Keratinocyte (primary cell): Measurements from ENCODE around the gene KIF1B. TPM values are rescaled to one million over a fixed set of nuclear protein-coding genes. Genes with fewer than 3 reads are reported as not detected.

Source experiments
- DNase-seq: peaks from one replicate; pipeline ENCODE4 v3.0.0-alpha.2; 2011; ENCODE audit warnings: low read depth, missing footprints, low spot score
- FAIRE-seq: peaks from 2 replicates; lab custom pipeline; 2011; peaks lifted over from hg19 to GRCh38; lab: Jason Lieb, UNC
- H2AFZ ChIP-seq: 2 replicates; pipeline ENCODE4 v1.6.0; 2012; ENCODE audit warnings: low read length, control low read depth, inconsistent platforms; ENCODE audit not compliant: control insufficient read depth
- H3K27ac ChIP-seq: 2 replicates; pipeline ENCODE4 v1.5.1; 2011; ENCODE audit warnings: low read length; ENCODE audit not compliant: control insufficient read depth, insufficient read depth
- H3K27me3 ChIP-seq: 3 replicates; pipeline ENCODE4 v1.6.0; 2011; ENCODE audit warnings: low read length; ENCODE audit not compliant: control insufficient read depth, insufficient read depth; ENCODE audit errors: extremely low read depth
- H3K36me3 ChIP-seq, 2 experiments: 2 replicates in 1 of 2; 3 replicates in 1 of 2; pipeline ENCODE4 v1.5.1; 2011; ENCODE audit warnings: low read length in 2 of 2, mild to moderate bottlenecking in 1 of 2; ENCODE audit not compliant: control insufficient read depth in 2 of 2, insufficient read depth in 2 of 2; ENCODE audit errors: extremely low read depth in 1 of 2
- H3K4me1 ChIP-seq: 3 replicates; pipeline ENCODE4 v1.5.1; 2011; ENCODE audit warnings: low read length; ENCODE audit not compliant: control insufficient read depth, insufficient read depth; ENCODE audit errors: extremely low read depth
- H3K4me2 ChIP-seq: 3 replicates; pipeline ENCODE4 v1.6.0; 2011; ENCODE audit warnings: low read depth, low read length; ENCODE audit not compliant: control insufficient read depth, insufficient read depth; ENCODE audit errors: extremely low read depth
- H3K4me3 ChIP-seq, 3 experiments: fragments of 200-600 bp in 1 of 3; sonication (generic) in 1 of 3; 2 replicates in 2 of 3; 3 replicates in 1 of 3; pipeline ENCODE4 v1.5.1; 2011 to 2016; ENCODE audit warnings: low read length in 3 of 3, mild to moderate bottlenecking in 3 of 3, control low read depth in 2 of 3, inconsistent platforms in 1 of 3, low read depth in 1 of 3, mixed read lengths in 1 of 3, mixed run types in 1 of 3, moderate library complexity in 1 of 3; ENCODE audit not compliant: control insufficient read depth in 2 of 3, insufficient read depth in 2 of 3; ENCODE audit errors: extremely low read depth in 1 of 3
- H3K79me2 ChIP-seq: 2 replicates; pipeline ENCODE4 v1.6.0; 2012; ENCODE audit warnings: low read length; ENCODE audit not compliant: control insufficient read depth, insufficient read depth
- H3K9ac ChIP-seq: 3 replicates; pipeline ENCODE4 v1.6.0; 2011; ENCODE audit warnings: low read length; ENCODE audit not compliant: control insufficient read depth, insufficient read depth; ENCODE audit errors: extremely low read depth
- H3K9me1 ChIP-seq: 3 replicates; pipeline ENCODE4 v1.6.0; 2011; ENCODE audit warnings: low read length; ENCODE audit not compliant: control insufficient read depth, insufficient read depth; ENCODE audit errors: extremely low read depth
- H3K9me3 ChIP-seq: 2 replicates; pipeline ENCODE4 v1.5.1; 2012; ENCODE audit warnings: low read depth, low read length; ENCODE audit not compliant: control insufficient read depth
- H4K20me1 ChIP-seq: 3 replicates; pipeline ENCODE4 v1.6.0; 2011; ENCODE audit warnings: low read length; ENCODE audit not compliant: control insufficient read depth, insufficient read depth; ENCODE audit errors: extremely low read depth
- CTCF ChIP-seq, 3 experiments: IDR thresholded peaks in 1 of 3; conservative IDR thresholded peaks in 1 of 3; optimal IDR thresholded peaks in 1 of 3; 2 replicates in 2 of 3; 3 replicates in 1 of 3; pipeline versions ENCODE3 to v1.5.1; 2011; ENCODE audit warnings: low read length in 3 of 3, mild to moderate bottlenecking in 3 of 3, moderate library complexity in 2 of 3, control low read depth in 1 of 3, inconsistent platforms in 1 of 3; ENCODE audit not compliant: insufficient read depth in 2 of 3; ENCODE audit errors: extremely low read depth in 1 of 3
- EZH2 ChIP-seq: IDR thresholded peaks from one replicate; pipeline ENCODE4 v1.6.1; 2012; ENCODE audit warnings: inconsistent platforms, mild to moderate bottlenecking, low read length, moderate library complexity
- dilution Hi-C: fragments of 300-500 bp; cut with MboI; formaldehyde crosslinking; loops from one replicate; pipeline ENCODE4 v1.7.0; 2020; ENCODE audit warnings: low sequenced_read_pairs; ENCODE audit not compliant: extremely low pct_ligation_motif_present
- polyA plus RNA-seq, 5 experiments: library from polyadenylated mRNA; depleted of rRNA in 3 of 5; stranded (reverse) in 3 of 5; stranded (forward) in 1 of 5; unstranded in 1 of 5; fragments of >200 nt; gene quantifications; 1 replicate in 1 of 5; 2 replicates in 3 of 5; 3 replicates in 1 of 5; pipeline versions ENCODE4 v1.2.1 to v1.2.3, GENCODE V29; 2011 to 2012; ENCODE audit warnings: missing spikeins in 2 of 5, low read depth in 1 of 5, low replicate concordance in 1 of 5
- small RNA-seq, 3 experiments: library from RNA; depleted of rRNA; stranded (forward); fragments of <200 nt; gene quantifications; one replicate each; pipeline ENCODE3, GENCODE V24; 2012; ENCODE audit warnings: low read depth in 3 of 3, low replicate concordance in 1 of 3; ENCODE audit not compliant: insufficient read length in 3 of 3

The KIF1B gene
- polyA plus RNA-seq, 1 donor (not counting 4 experiments of a cell fraction or from before 2014, with no cell fraction given) = 15.1 TPM

DNA sequence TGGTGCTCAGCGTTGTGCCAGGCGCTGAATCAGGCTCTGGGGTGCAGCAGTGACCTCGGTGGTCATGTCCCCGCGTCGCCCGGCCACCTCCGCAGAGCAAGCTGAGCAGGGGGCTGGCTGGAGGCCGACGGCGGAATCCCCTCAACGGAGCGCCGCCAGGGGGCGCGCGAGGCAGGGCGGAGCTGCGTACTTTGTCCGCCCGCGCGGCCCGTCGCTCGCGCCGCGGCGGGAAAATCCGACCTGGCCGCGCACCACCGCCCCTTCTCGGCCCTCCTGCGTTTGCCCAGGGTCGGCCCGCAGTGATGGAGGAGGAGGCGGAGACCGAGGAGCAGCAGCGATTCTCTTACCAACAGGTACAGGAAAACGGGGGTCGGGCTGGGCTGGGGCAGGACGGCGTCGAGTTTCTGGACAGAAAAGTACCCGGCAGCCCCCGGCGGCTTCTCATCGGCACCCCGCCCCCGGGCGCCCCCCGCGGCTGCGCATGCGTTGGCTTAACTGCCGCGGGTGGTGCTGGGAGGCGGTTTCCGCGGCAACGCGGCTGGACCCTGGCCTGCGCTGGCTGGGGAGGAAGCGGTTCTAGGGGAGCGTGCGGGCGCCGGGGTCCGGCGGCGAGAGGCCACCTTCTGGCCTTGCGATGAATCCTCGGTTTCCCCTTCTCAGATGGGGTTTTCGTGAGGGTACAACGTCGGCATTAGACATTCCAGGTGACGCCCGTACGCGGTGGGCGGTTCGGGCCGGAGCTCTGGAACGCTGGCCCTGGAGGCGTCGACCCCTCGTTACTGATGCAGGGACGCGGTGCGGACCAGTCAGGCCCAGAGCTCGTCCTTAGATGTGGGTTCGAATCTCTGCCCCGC is 220.1 kb downstream of the KIF1B start, which contains the start of gene CENPS:
Gene CENPS, plus strand, starts transcription at position 218 of the 854 bp plus-strand sequence. Its CDS starts 85 bp downstream, at position 303.
- Histone ChIP-seq H3K9me1 (no peaks in the 10 kb centered on the region), H3K79me2 (peaks cover 10% of the 10 kb centered on the region), H2AFZ (peak within 1 kb of the TSS; percentile 99), H3K9me3 (no peaks in the 10 kb centered on the region), H3K4me1 (peaks cover 12% of the 10 kb centered on the region), H3K4me2 (peak within 1 kb of the TSS; percentile 99), H3K4me3 (peak within 1 kb of the TSS; percentile 72 to 90 (median 80)), H3K27ac (peak within 1 kb of the TSS; percentile 79), H4K20me1 (no peaks in the 10 kb centered on the region), H3K27me3 (no peaks in the 10 kb centered on the region), H3K36me3 (peaks cover 0 to 2% of the 10 kb centered on the region in 2 experiments), H3K9ac (peak within 1 kb of the TSS; percentile 93)
- dilution Hi-C loops = no loop called here
- no peak for DNase-seq
- TF ChIP-seq CTCF (optimal IDR thresholded peaks at IDR 0.05 in 1 of 3, IDR thresholded peaks at IDR 0.05 in 1 of 3, conservative IDR thresholded peaks at IDR 0.05 in 1 of 3; ENCODE audit: extremely low read depth in 1 of 3, insufficient read depth in 2 of 3, low read length in 3 of 3) (peak; percentile 72 to 94 (median 91)), EZH2 (no peak)
- no peak for FAIRE-seq

Small RNA genes within 50 kb of the gene (small RNA-seq; reads per million reads assigned to genes)
- gene MIR1273D = 0 reads per million in 3 experiments
- 0 reads per million in 3 experiments for gene RNU6-37P
- gene RNU6-828P = 0 reads per million in 3 experiments

Other genes starting within 250 kb of the KIF1B start
- gene RBP7, start 213.3 kb upstream of the KIF1B start, polyA plus RNA-seq = 1.1 to 2.1 TPM (median 1.6 TPM) in 3 replicates
- gene UBE4B, start 177.6 kb upstream of the KIF1B start, polyA plus RNA-seq = 8.7 to 22.3 TPM (median 14.3 TPM) in 3 replicates
- gene PGD, start 188.5 kb downstream of the KIF1B start, polyA plus RNA-seq = 67.2 to 104 TPM (median 79.1 TPM) in 3 replicates
- gene CENPS, start 219.9 kb downstream of the KIF1B start, polyA plus RNA-seq = 4.6 to 13.3 TPM (median 10.3 TPM) in 3 replicates
- gene CORT, start 239.5 kb downstream of the KIF1B start, polyA plus RNA-seq = 0.17 TPM in 1 of 3 replicates, not detected in the others